GM12878 (cell line): ENCODE data around the gene ADGRG1.

Experiments used
- CTCF ChIP-seq, 3 experiments: IDR thresholded peaks in 2 of 3; conservative IDR thresholded peaks in 1 of 3; 2 replicates each; pipeline ENCODE4 v1.5.1; 2011; ENCODE audit warnings: low read depth in 3 of 3, low read length in 3 of 3, mild to moderate bottlenecking in 3 of 3, control low read depth in 2 of 3, moderate library complexity in 2 of 3, inconsistent platforms in 1 of 3, mixed read lengths in 1 of 3; ENCODE audit not compliant: control insufficient read depth in 2 of 3, insufficient read depth in 1 of 3; ENCODE audit errors: extremely low read depth in 1 of 3
- FOXK2 ChIP-seq: fragments of 450-650 bp; IDR thresholded peaks from 2 replicates; pipeline ENCODE4 v1.6.1; 2017; ENCODE audit warnings: mild to moderate bottlenecking, moderate library complexity
- MTA3 ChIP-seq: IDR thresholded peaks from 2 replicates; pipeline ENCODE4 v1.6.1; 2012; ENCODE audit warnings: low read length, inconsistent platforms, borderline replicate concordance
- SIN3A ChIP-seq: IDR thresholded peaks from 2 replicates; pipeline ENCODE4 v1.6.1; 2012; ENCODE audit warnings: low read depth, low read length, improper control_type of control experiment
- SP1 ChIP-seq: IDR thresholded peaks from one replicate; pipeline ENCODE4 v1.6.1; 2011; ENCODE audit warnings: low read depth, low read length
- ZNF217 ChIP-seq: fragments of 450-650 bp; IDR thresholded peaks from 2 replicates; pipeline ENCODE4 v1.6.1; 2017; ENCODE audit warnings: antibody characterized with exemption, mild to moderate bottlenecking
- TF ChIP-seq, protein P1 (sequence below): fragments of 450-650 bp; formaldehyde crosslinking; IDR thresholded peaks from 2 replicates; pipeline ENCODE4 v1.5.0; 2022; ENCODE audit warnings: mild to moderate bottlenecking, missing genetic modification characterization
- TF ChIP-seq, protein P2 (sequence below): fragments of 450-650 bp; IDR thresholded peaks from 2 replicates; pipeline ENCODE4 v1.6.1; 2016; ENCODE audit warnings: mild to moderate bottlenecking

GRCh38 chr16:57633383-57634064 is 5.1 kb downstream of the ADGRG1 start:
- TF ChIP-seq, protein P1, sequence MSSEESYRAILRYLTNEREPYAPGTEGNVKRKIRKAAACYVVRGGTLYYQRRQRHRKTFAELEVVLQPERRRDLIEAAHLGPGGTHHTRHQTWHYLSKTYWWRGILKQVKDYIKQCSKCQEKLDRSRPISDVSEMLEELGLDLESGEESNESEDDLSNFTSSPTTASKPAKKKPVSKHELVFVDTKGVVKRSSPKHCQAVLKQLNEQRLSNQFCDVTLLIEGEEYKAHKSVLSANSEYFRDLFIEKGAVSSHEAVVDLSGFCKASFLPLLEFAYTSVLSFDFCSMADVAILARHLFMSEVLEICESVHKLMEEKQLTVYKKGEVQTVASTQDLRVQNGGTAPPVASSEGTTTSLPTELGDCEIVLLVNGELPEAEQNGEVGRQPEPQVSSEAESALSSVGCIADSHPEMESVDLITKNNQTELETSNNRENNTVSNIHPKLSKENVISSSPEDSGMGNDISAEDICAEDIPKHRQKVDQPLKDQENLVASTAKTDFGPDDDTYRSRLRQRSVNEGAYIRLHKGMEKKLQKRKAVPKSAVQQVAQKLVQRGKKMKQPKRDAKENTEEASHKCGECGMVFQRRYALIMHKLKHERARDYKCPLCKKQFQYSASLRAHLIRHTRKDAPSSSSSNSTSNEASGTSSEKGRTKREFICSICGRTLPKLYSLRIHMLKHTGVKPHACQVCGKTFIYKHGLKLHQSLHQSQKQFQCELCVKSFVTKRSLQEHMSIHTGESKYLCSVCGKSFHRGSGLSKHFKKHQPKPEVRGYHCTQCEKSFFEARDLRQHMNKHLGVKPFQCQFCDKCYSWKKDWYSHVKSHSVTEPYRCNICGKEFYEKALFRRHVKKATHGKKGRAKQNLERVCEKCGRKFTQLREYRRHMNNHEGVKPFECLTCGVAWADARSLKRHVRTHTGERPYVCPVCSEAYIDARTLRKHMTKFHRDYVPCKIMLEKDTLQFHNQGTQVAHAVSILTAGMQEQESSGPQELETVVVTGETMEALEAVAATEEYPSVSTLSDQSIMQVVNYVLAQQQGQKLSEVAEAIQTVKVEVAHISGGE (CRISPR knock-in tag) = no peak
- TF ChIP-seq SIN3A (no peak), SP1 (no peak), ZNF217 (no peak), CTCF (IDR thresholded peaks at IDR 0.05 in 2 of 3, conservative IDR thresholded peaks at IDR 0.05 in 1 of 3; ENCODE audit: control insufficient read depth in 2 of 3, extremely low read depth in 1 of 3, insufficient read depth in 1 of 3, low read depth in 3 of 3, low read length in 3 of 3) (no peak), FOXK2 (no peak), MTA3 (no peak)
- TF ChIP-seq, protein P2, sequence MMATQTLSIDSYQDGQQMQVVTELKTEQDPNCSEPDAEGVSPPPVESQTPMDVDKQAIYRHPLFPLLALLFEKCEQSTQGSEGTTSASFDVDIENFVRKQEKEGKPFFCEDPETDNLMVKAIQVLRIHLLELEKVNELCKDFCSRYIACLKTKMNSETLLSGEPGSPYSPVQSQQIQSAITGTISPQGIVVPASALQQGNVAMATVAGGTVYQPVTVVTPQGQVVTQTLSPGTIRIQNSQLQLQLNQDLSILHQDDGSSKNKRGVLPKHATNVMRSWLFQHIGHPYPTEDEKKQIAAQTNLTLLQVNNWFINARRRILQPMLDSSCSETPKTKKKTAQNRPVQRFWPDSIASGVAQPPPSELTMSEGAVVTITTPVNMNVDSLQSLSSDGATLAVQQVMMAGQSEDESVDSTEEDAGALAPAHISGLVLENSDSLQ = no peak
